CD14-positive monocyte (primary cell): ENCODE measurements around the gene TCOF1. TPM values are rescaled to one million over a fixed set of nuclear protein-coding genes. Genes with fewer than 3 reads are reported as not detected.
A peak's percentile ranks its signal among the peaks of the same experiment; 100 is the strongest.

ENCODE experiments used
- DNase-seq, 3 donors: peaks; one replicate each; pipeline ENCODE4 v3.0.0-alpha.2; 2011 to 2022
- H2AFZ ChIP-seq: 2 replicates; pipeline ENCODE4 v1.6.0; 2012; ENCODE audit warnings: mild to moderate bottlenecking, low read depth, low read length, inconsistent platforms; ENCODE audit not compliant: insufficient read depth, poor library complexity, severe bottlenecking
- H3K27ac ChIP-seq, 2 donors: 1 replicate in 1 of 2; 2 replicates in 1 of 2; pipeline ENCODE4 v1.5.1; 2012 to 2013; ENCODE audit warnings: low read length in 2 of 2, control low read depth in 1 of 2, inconsistent platforms in 1 of 2, low read depth in 1 of 2, mild to moderate bottlenecking in 1 of 2
- H3K27me3 ChIP-seq, 2 donors: one replicate each; pipeline versions ENCODE4 v1.6.0 to v1.6.1; 2011 to 2013; ENCODE audit warnings: low read length in 2 of 2; ENCODE audit not compliant: control insufficient read depth in 2 of 2, insufficient read depth in 2 of 2
- H3K36me3 ChIP-seq, 2 donors: replicated peaks in 1 of 2; 1 replicate in 1 of 2; 2 replicates in 1 of 2; pipeline versions ENCODE4 v1.5.1 to v1.6.1; 2012 to 2013; ENCODE audit warnings: low read length in 2 of 2, control low read depth in 1 of 2, inconsistent platforms in 1 of 2, mild to moderate bottlenecking in 1 of 2; ENCODE audit not compliant: insufficient read depth in 2 of 2, control insufficient read depth in 1 of 2
- H3K4me1 ChIP-seq, 2 donors: 1 replicate in 1 of 2; 2 replicates in 1 of 2; pipeline versions ENCODE4 v1.5.1 to v1.6.1; 2012 to 2013; ENCODE audit warnings: low read length in 2 of 2, control low read depth in 1 of 2, inconsistent platforms in 1 of 2, mild to moderate bottlenecking in 1 of 2, moderate library complexity in 1 of 2; ENCODE audit not compliant: insufficient read depth in 2 of 2, control insufficient read depth in 1 of 2
- H3K4me2 ChIP-seq: replicated peaks from 2 replicates; pipeline ENCODE3; 2012; ENCODE audit warnings: low read length, moderate library complexity, mild to moderate bottlenecking; ENCODE audit not compliant: poor library complexity, severe bottlenecking; ENCODE audit errors: extremely low read depth
- H3K4me3 ChIP-seq, 3 experiments: fragments of 200-600 bp in 1 of 3; sonication (generic) in 1 of 3; replicated peaks in 1 of 3; 1 replicate in 2 of 3; 2 replicates in 1 of 3; pipeline ENCODE4 v1.5.1; 2011 to 2013; ENCODE audit warnings: low read length in 3 of 3, mild to moderate bottlenecking in 3 of 3, control low read depth in 2 of 3, low read depth in 2 of 3, inconsistent platforms in 1 of 3, moderate library complexity in 1 of 3
- H3K79me2 ChIP-seq: 2 replicates; pipeline ENCODE4 v1.6.0; 2012; ENCODE audit warnings: mild to moderate bottlenecking, control low read depth, inconsistent platforms, low read length, moderate library complexity; ENCODE audit not compliant: insufficient read depth
- H3K9ac ChIP-seq: 2 replicates; pipeline ENCODE4 v1.6.0; 2017; ENCODE audit warnings: low read length, mild to moderate bottlenecking; ENCODE audit not compliant: insufficient read depth, poor library complexity, severe bottlenecking
- H3K9me3 ChIP-seq, 2 donors: replicated peaks in 1 of 2; 1 replicate in 1 of 2; 2 replicates in 1 of 2; pipeline versions ENCODE4 v1.5.1 to v1.6.1; 2012 to 2013; ENCODE audit warnings: low read length in 2 of 2, control low read depth in 1 of 2; ENCODE audit not compliant: control insufficient read depth in 1 of 2, insufficient read depth in 1 of 2
- H4K20me1 ChIP-seq: 2 replicates; pipeline ENCODE4 v1.6.0; 2012; ENCODE audit warnings: mild to moderate bottlenecking, low read length, control low read depth, moderate library complexity; ENCODE audit not compliant: insufficient read depth
- H3K27ac Mint-ChIP-seq, 7 donors: one replicate each; pipeline ENCODE4 v1.8.0; 2020; ENCODE audit warnings: mild to moderate bottlenecking in 7 of 7, mixed read lengths in 7 of 7, moderate library complexity in 6 of 7, inconsistent platforms in 2 of 7
- H3K27me3 Mint-ChIP-seq, 3 donors: one replicate each; pipeline ENCODE4 v1.8.0; 2021 to 2022; ENCODE audit warnings: low read depth in 3 of 3, mild to moderate bottlenecking in 3 of 3, mixed read lengths in 3 of 3, moderate library complexity in 3 of 3, inconsistent platforms in 1 of 3
- H3K36me3 Mint-ChIP-seq, 2 donors: one replicate each; pipeline ENCODE4 v1.8.0; 2020; ENCODE audit warnings: mixed read lengths in 2 of 2, inconsistent platforms in 1 of 2, mild to moderate bottlenecking in 1 of 2
- H3K4me1 Mint-ChIP-seq: one replicate; pipeline ENCODE4 v1.8.0; 2020; ENCODE audit warnings: mild to moderate bottlenecking, mixed read lengths
- H3K4me3 Mint-ChIP-seq, 2 donors: one replicate each; pipeline ENCODE4 v1.8.0; 2020; ENCODE audit warnings: mild to moderate bottlenecking in 2 of 2, mixed read lengths in 2 of 2, moderate library complexity in 1 of 2
- H3K9me3 Mint-ChIP-seq, 7 donors: one replicate each; pipeline ENCODE4 v1.8.0; 2020 to 2022; ENCODE audit warnings: mixed read lengths in 7 of 7, mild to moderate bottlenecking in 6 of 7, moderate library complexity in 6 of 7, inconsistent platforms in 2 of 7
- WGBS: methylation state at CpG from one replicate; pipeline ENCODE4 v1.1.5; 2013; ENCODE audit warnings: missing lambda C conversion rate; ENCODE audit not compliant: insufficient coverage; 5-methylcytosine and 5-hydroxymethylcytosine counted together
- intact Hi-C, 2 donors: fragments of 100-400 bp; cut with micrococcal nuclease; formaldehyde crosslinking; loops; one replicate each; pipeline versions ENCODE4 v1.15.0 to v1.15.1; 2023
- polyA plus RNA-seq, 3 donors: library from polyadenylated mRNA; depleted of rRNA in 1 of 3; unstranded in 2 of 3; stranded (reverse) in 1 of 3; fragments of 300-500 nt in 2 of 3; fragments of >200 nt in 1 of 3; fragmentation: Illumina TruSeq in 2 of 3; gene quantifications; 1 replicate in 2 of 3; 2 replicates in 1 of 3; pipeline ENCODE4 v1.2.3, GENCODE V29; 2012 to 2021
- TF ChIP-seq, protein P1 (sequence below): fragments of 200-600 bp; IDR thresholded peaks from one replicate; pipeline ENCODE4 v1.8.0; 2022; ENCODE audit warnings: antibody characterized with exemption, mild to moderate bottlenecking

Gene TCOF1
- polyA plus RNA-seq, 3 donors = 1.4 to 18.0 (median 2.3) TPM

GRCh38 chr5:150402229-150402773 is 44.8 kb downstream of the TCOF1 start:
- Mint-ChIP-seq H3K4me1 (peaks cover 16% of the 10 kb centered on the region), H3K36me3 (peaks cover 76 to 96% of the 10 kb centered on the region in 2 donors)
- no peak overlapping the region for H3K4me2 ChIP-seq

GRCh38 chr5:150402901-150403342 is 45.4 kb downstream of the TCOF1 start:
- peak in 1 of 3 donors; percentile 13 for DNase-seq
- Histone ChIP-seq H3K4me1 (peaks cover 10 to 21% of the 10 kb centered on the region in 2 donors), H3K36me3 (peaks cover 87 to 93% of the 10 kb centered on the region in 2 donors), H3K9ac (no peak overlapping the region), H3K9me3 (no peaks in the 10 kb centered on the region), H3K4me2 (no peak overlapping the region), H3K79me2 (peaks cover 40% of the 10 kb centered on the region), H4K20me1 (peaks cover 100% of the 10 kb centered on the region), H2AFZ (no peak overlapping the region), H3K27me3 (no peaks in the 10 kb centered on the region), H3K27ac (peak overlapping the region; percentile 37 to 50), H3K4me3 (no peak overlapping the region)
- Mint-ChIP-seq H3K27ac (peak overlapping the region; percentile 26 to 90 (median 80)), H3K36me3 (peaks cover 82 to 98% of the 10 kb centered on the region in 2 donors), H3K27me3 (peaks cover 0 to 2% (median 0%) of the 10 kb centered on the region in 3 donors), H3K4me1 (peaks cover 21% of the 10 kb centered on the region), H3K9me3 (no peaks in the 10 kb centered on the region), H3K4me3 (no peak overlapping the region)
- intact Hi-C loops = loop anchor here in 1 of 2 donors (5.0 kb wide), 1 partner anchor 39 kb away; no protein-coding TSS in a partner anchor
- TF ChIP-seq, protein P1, sequence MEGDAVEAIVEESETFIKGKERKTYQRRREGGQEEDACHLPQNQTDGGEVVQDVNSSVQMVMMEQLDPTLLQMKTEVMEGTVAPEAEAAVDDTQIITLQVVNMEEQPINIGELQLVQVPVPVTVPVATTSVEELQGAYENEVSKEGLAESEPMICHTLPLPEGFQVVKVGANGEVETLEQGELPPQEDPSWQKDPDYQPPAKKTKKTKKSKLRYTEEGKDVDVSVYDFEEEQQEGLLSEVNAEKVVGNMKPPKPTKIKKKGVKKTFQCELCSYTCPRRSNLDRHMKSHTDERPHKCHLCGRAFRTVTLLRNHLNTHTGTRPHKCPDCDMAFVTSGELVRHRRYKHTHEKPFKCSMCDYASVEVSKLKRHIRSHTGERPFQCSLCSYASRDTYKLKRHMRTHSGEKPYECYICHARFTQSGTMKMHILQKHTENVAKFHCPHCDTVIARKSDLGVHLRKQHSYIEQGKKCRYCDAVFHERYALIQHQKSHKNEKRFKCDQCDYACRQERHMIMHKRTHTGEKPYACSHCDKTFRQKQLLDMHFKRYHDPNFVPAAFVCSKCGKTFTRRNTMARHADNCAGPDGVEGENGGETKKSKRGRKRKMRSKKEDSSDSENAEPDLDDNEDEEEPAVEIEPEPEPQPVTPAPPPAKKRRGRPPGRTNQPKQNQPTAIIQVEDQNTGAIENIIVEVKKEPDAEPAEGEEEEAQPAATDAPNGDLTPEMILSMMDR = no peak
- WGBS = 95% methylated on average over 10 of the region's 12 CpGs

More at GRCh38 chr5:150402229-150402773, 44.8 kb downstream of the TCOF1 start:
- Histone ChIP-seq H2AFZ (no peak overlapping the region), H3K4me3 (no peak overlapping the region), H4K20me1 (peaks cover 100% of the 10 kb centered on the region), H3K9ac (no peak overlapping the region), H3K27me3 (no peaks in the 10 kb centered on the region), H3K36me3 (peaks cover 84 to 90% of the 10 kb centered on the region in 2 donors), H3K79me2 (peaks cover 33% of the 10 kb centered on the region), H3K4me1 (peaks cover 7 to 16% of the 10 kb centered on the region in 2 donors), H3K9me3 (no peaks in the 10 kb centered on the region), H3K27ac (peak overlapping the region; percentile 37 to 50)
- 92% methylated on average over 4 of the region's 4 CpGs for WGBS
- Mint-ChIP-seq H3K27ac (peak overlapping the region in 6 of 7 donors; percentile 67 to 90 (median 86)), H3K27me3 (peaks cover 0 to 2% (median 0%) of the 10 kb centered on the region in 3 donors), H3K9me3 (no peaks in the 10 kb centered on the region), H3K4me3 (no peak overlapping the region)
- peak in 1 of 3 donors; percentile 13 for DNase-seq
- TF ChIP-seq, protein P1 = no peak
- intact Hi-C loops = loop anchor here in 1 of 2 donors (5.0 kb wide), 1 partner anchor 40 kb away; no protein-coding TSS in a partner anchor
